Erythroblast (primary cell): ENCODE results near the gene RIMBP2.

Experiments used
- GATA1 ChIP-seq: IDR thresholded peaks from 2 replicates; pipeline ENCODE4 v1.6.1; 2011; ENCODE audit warnings: low read depth, mild to moderate bottlenecking, control low read depth, low read length, moderate library complexity
- POLR2A ChIP-seq: IDR thresholded peaks from 2 replicates; pipeline ENCODE4 v1.6.1; 2011; ENCODE audit warnings: mild to moderate bottlenecking, low read length

DNA sequence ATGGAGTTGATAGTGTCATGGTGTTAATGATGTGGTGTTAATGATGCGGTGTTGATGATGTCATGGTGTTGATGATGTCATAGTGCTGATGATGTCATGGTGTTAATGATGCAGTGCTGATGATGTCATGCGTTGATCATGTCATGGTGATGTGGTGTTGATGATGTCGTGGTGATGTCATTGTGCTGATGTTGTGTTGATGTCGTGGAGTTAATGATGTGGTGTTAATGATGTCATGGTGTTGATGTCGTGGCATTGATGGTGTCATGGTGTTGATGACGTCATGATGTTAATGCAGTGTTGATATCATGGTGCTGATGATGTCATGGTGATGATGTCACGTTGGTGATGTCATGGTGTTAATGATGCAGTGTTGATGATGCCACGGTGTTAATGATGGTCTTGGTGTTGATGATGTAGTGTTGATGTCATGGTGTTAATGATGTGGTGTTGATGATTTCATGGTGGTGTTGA, 49.1 kb upstream of the RIMBP2 start:
- no peak for TF ChIP-seq POLR2A
- no peak for TF ChIP-seq GATA1
